Mesenchymal stem cell (in vitro differentiated cells and primary cell): ENCODE data around the gene RFFL.
"Not testable (repeated sequence)": the region's sequence is repeated elsewhere in the genome, so short reads cannot be mapped to it uniquely, and the experiment has no call there.

Experiments used
- DNase-seq: peaks from one replicate; pipeline ENCODE4 v3.0.0-alpha.2; 2013
- H2AFZ ChIP-seq: one replicate; pipeline ENCODE4 v1.6.1; 2013; ENCODE audit warnings: low read depth, mild to moderate bottlenecking, control low read depth, inconsistent platforms, low read length, moderate library complexity
- H2AK5ac ChIP-seq: 2 replicates; pipeline ENCODE4 v1.6.1; 2013; ENCODE audit warnings: low read length, moderate library complexity, mild to moderate bottlenecking, inconsistent platforms; ENCODE audit not compliant: severe bottlenecking
- H2BK120ac ChIP-seq: one replicate; pipeline ENCODE4 v1.6.1; 2013; ENCODE audit warnings: low read depth, mild to moderate bottlenecking, inconsistent platforms, low read length, moderate library complexity
- H2BK12ac ChIP-seq, 2 experiments: one replicate each; pipeline ENCODE4 v1.6.1; 2013; ENCODE audit warnings: inconsistent platforms in 2 of 2, low read length in 2 of 2, mild to moderate bottlenecking in 2 of 2, moderate library complexity in 2 of 2, control low read depth in 1 of 2
- H2BK15ac ChIP-seq: one replicate; pipeline ENCODE4 v1.6.1; 2013; ENCODE audit warnings: mild to moderate bottlenecking, low read depth, inconsistent platforms; ENCODE audit not compliant: poor library complexity, severe bottlenecking
- H2BK5ac ChIP-seq: 2 replicates; pipeline ENCODE4 v1.6.1; 2013; ENCODE audit warnings: low read depth, mild to moderate bottlenecking, low read length, control low read depth, inconsistent platforms; ENCODE audit not compliant: poor library complexity, severe bottlenecking
- H3K14ac ChIP-seq, 2 experiments: one replicate each; pipeline ENCODE4 v1.6.1; 2013; ENCODE audit warnings: inconsistent platforms in 2 of 2, low read length in 2 of 2, control low read depth in 1 of 2, mild to moderate bottlenecking in 1 of 2, moderate library complexity in 1 of 2
- H3K18ac ChIP-seq, 2 experiments: one replicate each; pipeline ENCODE4 v1.6.1; 2013; ENCODE audit warnings: inconsistent platforms in 2 of 2, low read length in 2 of 2, control low read depth in 1 of 2, low read depth in 1 of 2, mild to moderate bottlenecking in 1 of 2
- H3K23ac ChIP-seq, 2 experiments: one replicate each; pipeline ENCODE4 v1.6.1; 2013; ENCODE audit warnings: inconsistent platforms in 2 of 2, low read length in 2 of 2, mild to moderate bottlenecking in 2 of 2, moderate library complexity in 2 of 2, control low read depth in 1 of 2
- H3K27ac ChIP-seq: 2 replicates; pipeline ENCODE4 v1.5.1; 2013; ENCODE audit warnings: mild to moderate bottlenecking, moderate library complexity, low read length, control low read depth, inconsistent platforms; ENCODE audit not compliant: poor library complexity, severe bottlenecking
- H3K27me3 ChIP-seq, 2 experiments: 2 replicates each; pipeline versions ENCODE4 v1.6.1 to v1.7.0; 2013; ENCODE audit warnings: low read length in 2 of 2, mild to moderate bottlenecking in 2 of 2, moderate library complexity in 2 of 2, control low read depth in 1 of 2, inconsistent platforms in 1 of 2; ENCODE audit not compliant: control insufficient read depth in 1 of 2, insufficient read depth in 1 of 2
- H3K36me3 ChIP-seq, 2 experiments: 2 replicates each; pipeline versions ENCODE4 v1.6.1 to v1.7.0; 2013; ENCODE audit warnings: low read length in 2 of 2, control low read depth in 1 of 2, inconsistent platforms in 1 of 2, low read depth in 1 of 2, mild to moderate bottlenecking in 1 of 2; ENCODE audit not compliant: insufficient read depth in 2 of 2, control insufficient read depth in 1 of 2
- H3K4ac ChIP-seq, 2 experiments: one replicate each; pipeline ENCODE4 v1.6.1; 2013; ENCODE audit warnings: inconsistent platforms in 2 of 2, low read length in 2 of 2, mild to moderate bottlenecking in 2 of 2, moderate library complexity in 2 of 2, control low read depth in 1 of 2, low read depth in 1 of 2
- H3K4me1 ChIP-seq: 2 replicates; pipeline ENCODE4 v1.6.1; 2013; ENCODE audit warnings: low read depth, low read length, control low read depth; ENCODE audit not compliant: control insufficient read depth, insufficient read depth
- H3K4me2 ChIP-seq: 2 replicates; pipeline ENCODE4 v1.6.1; 2013; ENCODE audit warnings: low read length, mild to moderate bottlenecking, inconsistent platforms; ENCODE audit not compliant: poor library complexity, severe bottlenecking
- H3K4me3 ChIP-seq, 2 experiments: 2 replicates each; pipeline versions ENCODE4 v1.5.1 to v1.7.0; 2013; ENCODE audit warnings: low read length in 2 of 2, mild to moderate bottlenecking in 2 of 2, control low read depth in 1 of 2, low read depth in 1 of 2; ENCODE audit not compliant: insufficient read depth in 1 of 2
- H3K79me1 ChIP-seq: replicated peaks from 2 replicates; pipeline ENCODE4 v1.6.1; 2013; ENCODE audit warnings: mild to moderate bottlenecking, control low read depth, low read length, inconsistent platforms; ENCODE audit not compliant: poor library complexity, severe bottlenecking
- H3K9ac ChIP-seq: 2 replicates; pipeline ENCODE4 v1.7.0; 2013; ENCODE audit warnings: mild to moderate bottlenecking, low read length, moderate library complexity
- H3K9me3 ChIP-seq: 2 replicates; pipeline ENCODE4 v1.7.0; 2013; ENCODE audit warnings: mild to moderate bottlenecking, low read length; ENCODE audit not compliant: control insufficient read depth
- H4K8ac ChIP-seq: one replicate; pipeline ENCODE4 v1.6.1; 2013; ENCODE audit warnings: inconsistent platforms, mild to moderate bottlenecking, low read length, moderate library complexity
- H4K91ac ChIP-seq: one replicate; pipeline ENCODE4 v1.6.1; 2013; ENCODE audit warnings: mild to moderate bottlenecking, low read length, inconsistent platforms
- WGBS: methylation state at CpG from one replicate; pipeline ENCODE4 v1.1.7; 2013; ENCODE audit warnings: mixed read lengths; 5-methylcytosine and 5-hydroxymethylcytosine counted together

Gene RFFL

DNA sequence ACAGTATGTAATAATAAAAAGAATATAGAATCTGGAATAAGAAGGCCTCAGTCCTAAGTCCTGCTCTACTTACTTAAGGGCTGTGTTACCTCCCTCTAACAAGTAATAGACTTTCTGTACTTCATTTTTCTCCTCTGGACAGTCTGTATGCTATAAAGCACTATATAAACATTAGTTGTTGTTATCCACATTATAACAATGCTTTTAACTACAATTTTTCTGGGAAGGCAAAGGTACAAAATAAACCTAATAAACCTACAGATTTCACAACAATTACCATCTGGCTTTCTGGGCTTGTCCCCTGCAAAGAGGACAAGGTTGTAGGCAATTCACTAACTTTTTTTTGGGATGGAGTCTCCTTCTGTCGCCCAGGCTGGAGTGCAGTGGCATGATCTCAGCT is 32.7 kb downstream of the RFFL start:
- Histone ChIP-seq H3K79me1 (peaks cover 14% of the 10 kb centered on the region), H3K36me3 (peaks cover 6 to 7% of the 10 kb centered on the region in 2 experiments), H3K27ac (no peak overlapping the region), H2BK12ac (no peak overlapping the region), H4K8ac (no peak overlapping the region), H3K18ac (no peak overlapping the region), H3K4me2 (no peak overlapping the region), H2BK15ac (no peak overlapping the region), H3K4me3 (no peak overlapping the region), H4K91ac (no peak overlapping the region), H2BK120ac (no peak overlapping the region), H2BK5ac (no peak overlapping the region), H2AFZ (no peak overlapping the region), H3K23ac (no peak overlapping the region), H3K4me1 (peaks cover 7% of the 10 kb centered on the region), H2AK5ac (no peak overlapping the region), H3K14ac (no peak overlapping the region), H3K9ac (no peak overlapping the region), H3K9me3 (no peaks in the 10 kb centered on the region), H3K4ac (no peak overlapping the region), H3K27me3 (no peaks in the 10 kb centered on the region)
- no peak for DNase-seq
- WGBS = 92% methylated on average over 1 of the region's 1 CpG

DNA sequence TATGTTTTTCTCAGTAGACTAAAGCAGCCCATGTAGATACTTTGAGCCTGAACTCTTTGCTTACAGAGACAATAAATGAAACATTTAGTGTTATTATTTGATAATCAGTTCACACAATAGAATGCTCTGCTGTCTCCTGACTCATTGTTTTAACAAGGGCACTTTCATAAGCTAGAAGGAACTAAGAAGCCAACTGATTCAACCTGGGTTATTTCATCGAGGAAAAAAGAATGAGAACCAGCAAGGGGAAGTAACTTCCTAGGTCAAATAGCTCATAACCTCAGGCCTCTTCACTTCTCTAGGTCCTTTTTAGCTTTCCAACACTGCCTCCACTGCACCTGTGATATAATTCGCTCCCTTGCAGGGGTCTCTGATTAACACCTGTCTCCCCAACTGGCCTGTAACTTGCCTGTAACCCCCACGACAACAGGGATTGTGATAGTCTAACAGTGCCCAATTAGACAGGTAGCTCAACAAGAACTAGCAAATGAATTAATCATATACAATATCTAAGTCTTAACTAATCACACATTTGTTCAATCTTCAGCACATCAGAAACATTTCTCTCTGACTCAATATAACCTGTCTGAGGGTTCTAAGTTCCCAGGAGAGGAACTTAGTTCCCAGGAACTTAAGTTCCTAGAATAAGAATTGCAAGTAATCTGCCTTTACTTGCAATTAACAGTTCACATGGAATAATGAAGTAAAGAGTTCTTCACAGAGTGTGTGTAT is 34.8 kb downstream of the RFFL start:
- Histone ChIP-seq H2BK120ac (no peak overlapping the region), H2BK15ac (no peak overlapping the region), H3K18ac (no peak overlapping the region), H3K9me3 (no peaks in the 10 kb centered on the region), H2AK5ac (peak overlapping the region; percentile 36), H3K4me3 (no peak overlapping the region), H3K4ac (no peak overlapping the region), H4K91ac (no peak overlapping the region), H3K27ac (peak overlapping the region; percentile 10), H4K8ac (no peak overlapping the region), H3K4me2 (no peak overlapping the region), H2BK5ac (no peak overlapping the region), H3K9ac (no peak overlapping the region), H3K23ac (no peak overlapping the region), H3K27me3 (no peaks in the 10 kb centered on the region), H3K14ac (no peak overlapping the region), H3K36me3 (peaks cover 9 to 11% of the 10 kb centered on the region in 2 experiments), H2BK12ac (no peak overlapping the region), H3K79me1 (peaks cover 15% of the 10 kb centered on the region), H3K4me1 (peaks cover 8% of the 10 kb centered on the region), H2AFZ (no peak overlapping the region)
- no peak for DNase-seq
- 94% methylated on average over 3 of the region's 3 CpGs for WGBS

GRCh38 chr17:35028097-35028496 is 35.4 kb downstream of the RFFL start:
- H3K9me3 ChIP-seq = not testable (repeated sequence)

DNA sequence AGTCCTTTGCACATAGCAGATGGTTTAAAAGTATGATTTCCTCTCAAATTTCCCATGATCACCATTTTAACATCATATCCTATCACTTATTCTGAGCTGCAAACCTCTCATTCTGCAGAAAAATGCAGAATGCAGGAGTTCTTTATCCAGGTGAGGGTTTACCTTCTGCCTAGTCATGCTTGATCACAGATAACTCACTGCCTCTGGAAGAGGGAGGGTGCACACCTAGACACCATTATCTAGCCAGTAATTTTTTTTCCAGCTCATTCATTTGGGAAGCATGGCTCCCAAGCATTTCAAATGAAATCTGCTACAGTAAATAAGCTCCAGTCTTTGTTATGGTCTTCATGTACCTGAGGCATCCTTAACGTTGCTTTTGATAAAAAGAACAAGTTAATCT is 38.0 kb downstream of the RFFL start:
- H3K18ac ChIP-seq = no peak overlapping the region
- no peak overlapping the region for H2BK15ac ChIP-seq
- no peak overlapping the region for H2AFZ ChIP-seq
- H3K79me1 ChIP-seq = peaks cover 15% of the 10 kb centered on the region
- no peak overlapping the region for H2BK5ac ChIP-seq
- no peak overlapping the region for H4K91ac ChIP-seq
- H3K36me3 ChIP-seq = peaks cover 16 to 22% of the 10 kb centered on the region in 2 experiments
- no peak overlapping the region for H3K4me2 ChIP-seq
- H3K9ac ChIP-seq = no peak overlapping the region
- H2AK5ac ChIP-seq = no peak overlapping the region
- H3K9me3 ChIP-seq = no peaks in the 10 kb centered on the region
- WGBS = 100% methylated on average over 1 of the region's 1 CpG
- no peaks in the 10 kb centered on the region for H3K27me3 ChIP-seq
- H3K27ac ChIP-seq = no peak overlapping the region
- peaks cover 18% of the 10 kb centered on the region for H3K4me1 ChIP-seq
- no peak overlapping the region for H2BK12ac ChIP-seq
- no peak overlapping the region for H3K4me3 ChIP-seq
- H4K8ac ChIP-seq = no peak overlapping the region
- DNase-seq = no peak
- H3K4ac ChIP-seq = no peak overlapping the region
- no peak overlapping the region for H2BK120ac ChIP-seq
- no peak overlapping the region for H3K23ac ChIP-seq
- no peak overlapping the region for H3K14ac ChIP-seq

More at GRCh38 chr17:35028097-35028496, 35.4 kb downstream of the RFFL start:
- H3K79me1 ChIP-seq = peaks cover 15% of the 10 kb centered on the region
- not testable (repeated sequence) for H3K27me3 ChIP-seq, H3K9ac ChIP-seq, H4K8ac ChIP-seq, H4K91ac ChIP-seq, H3K4me1 ChIP-seq, H2BK5ac ChIP-seq, H3K14ac ChIP-seq, DNase-seq, H3K4me2 ChIP-seq, H3K18ac ChIP-seq, H2AFZ ChIP-seq, H2AK5ac ChIP-seq, H3K4ac ChIP-seq, H2BK15ac ChIP-seq, H3K23ac ChIP-seq, H2BK12ac ChIP-seq, H2BK120ac ChIP-seq, H3K4me3 ChIP-seq
- H3K36me3 ChIP-seq = peaks cover 9 to 11% of the 10 kb centered on the region in 2 experiments
- peak overlapping the region; percentile 10 for H3K27ac ChIP-seq
- WGBS = 100% methylated on average over 2 of the region's 4 CpGs
